ENCODE results near the gene KCNJ6.

The KCNJ6 gene

GRCh38 chr21:37815893-37816292, 100.4 kb downstream of the KCNJ6 start:
- DNase-seq, result no peak

DNA sequence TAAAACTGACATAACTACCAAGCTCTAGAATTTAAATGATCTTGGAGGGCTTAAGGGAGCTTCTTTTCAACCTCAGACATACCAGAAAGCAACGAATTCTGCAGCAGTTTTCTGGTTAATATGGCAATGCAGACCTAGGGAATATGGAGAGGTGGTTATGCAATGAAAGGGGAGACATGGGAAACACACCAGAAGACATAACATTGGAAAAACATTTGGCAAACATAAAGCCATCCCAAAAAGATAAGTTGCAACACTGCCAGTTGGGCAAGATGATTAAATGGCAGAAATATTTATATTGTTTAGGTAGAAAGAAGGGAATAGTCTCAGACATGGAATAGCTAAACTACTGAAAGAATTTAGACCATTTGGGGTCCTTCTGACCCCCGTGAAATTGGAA, 104.5 kb downstream of the KCNJ6 start:
- no peak for DNase-seq

GRCh38 chr21:37808261-37808660, 108.0 kb downstream of the KCNJ6 start:
- no peak for DNase-seq

GRCh38 chr21:37805266-37805665, 111.0 kb downstream of the KCNJ6 start:
- DNase-seq, result no peak

GRCh38 chr21:37804001-37804400, 112.3 kb downstream of the KCNJ6 start:
- no peak for DNase-seq

DNA sequence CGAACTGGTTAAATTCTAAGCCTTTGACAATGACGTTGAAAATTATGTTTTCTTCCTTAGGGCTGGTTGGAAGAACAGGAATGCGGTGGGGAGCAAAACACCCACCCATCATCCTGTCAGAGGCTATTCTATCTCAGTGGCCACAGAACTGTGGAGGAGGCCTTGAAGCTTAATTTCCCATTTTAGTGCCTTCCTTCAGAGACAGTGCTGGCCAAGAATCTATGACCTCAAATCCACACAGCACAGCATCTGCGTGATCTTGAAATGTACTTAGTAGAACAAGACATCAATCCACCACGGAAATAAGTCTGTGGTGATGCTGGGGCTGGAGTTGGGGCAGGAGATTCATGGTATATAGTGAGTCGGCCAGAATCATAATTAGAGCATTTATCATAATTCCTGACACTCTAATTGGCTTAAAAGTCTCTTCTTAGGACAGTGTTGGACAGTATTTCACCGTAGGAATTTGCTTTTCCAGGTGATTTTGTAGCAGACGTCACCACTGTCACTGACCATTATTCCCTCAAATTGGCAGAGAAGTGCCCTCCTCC, 113.1 kb downstream of the KCNJ6 start:
- no peak for DNase-seq

GRCh38 chr21:37800456-37801061, 115.7 kb downstream of the KCNJ6 start:
- no peak for DNase-seq

GRCh38 chr21:37800057-37800455, 116.2 kb downstream of the KCNJ6 start:
- no peak for DNase-seq

DNA sequence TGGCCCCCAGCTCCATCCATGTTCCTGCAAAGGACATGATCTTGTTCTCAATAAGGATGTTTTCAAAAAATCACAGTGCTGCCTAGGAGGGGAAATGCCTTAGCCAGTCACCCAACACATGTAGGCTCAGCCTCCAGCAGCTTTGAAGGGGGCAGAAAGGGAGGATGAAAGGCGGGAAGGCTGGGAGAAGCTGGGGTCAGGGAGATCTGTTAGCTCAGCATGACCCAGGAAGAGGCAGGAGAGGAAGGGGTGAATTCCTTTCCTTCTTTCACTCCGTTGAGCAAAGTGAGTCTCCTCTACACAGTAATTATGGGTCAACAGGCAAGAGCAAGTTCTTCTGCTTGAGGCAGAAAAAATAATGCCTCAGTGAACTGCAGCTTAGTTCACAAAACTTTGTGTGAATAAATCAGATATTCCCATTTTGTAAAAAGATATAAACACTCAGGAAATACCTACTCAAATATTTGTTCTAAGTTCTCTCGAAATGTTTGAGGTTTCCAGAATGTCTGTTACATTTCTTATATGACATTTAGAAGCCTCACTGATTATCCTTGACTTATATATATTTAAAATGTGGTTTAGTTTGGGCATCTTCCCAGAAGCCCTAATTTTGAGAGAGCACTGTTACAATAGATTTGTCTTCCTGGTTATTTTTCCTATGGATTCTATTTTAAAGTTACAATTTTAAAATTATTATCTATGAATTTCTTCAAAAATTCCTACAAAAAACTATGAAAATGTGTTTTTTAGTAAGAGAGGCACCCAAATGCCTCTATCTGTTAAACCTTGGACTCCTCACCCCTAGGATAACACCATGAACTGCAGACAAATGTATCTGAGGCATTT, 116.8 kb downstream of the KCNJ6 start:
- no peak for DNase-seq

GRCh38 chr21:37797403-37797802, 118.9 kb downstream of the KCNJ6 start:
- no peak for DNase-seq

- DNase-seq, result no peak
Measured at GRCh38 chr21:37796011-37796410, 120.2 kb downstream of the KCNJ6 start.

- peak; percentile 46 for DNase-seq
Measured at GRCh38 chr21:37793660-37794059, 122.6 kb downstream of the KCNJ6 start.

DNA sequence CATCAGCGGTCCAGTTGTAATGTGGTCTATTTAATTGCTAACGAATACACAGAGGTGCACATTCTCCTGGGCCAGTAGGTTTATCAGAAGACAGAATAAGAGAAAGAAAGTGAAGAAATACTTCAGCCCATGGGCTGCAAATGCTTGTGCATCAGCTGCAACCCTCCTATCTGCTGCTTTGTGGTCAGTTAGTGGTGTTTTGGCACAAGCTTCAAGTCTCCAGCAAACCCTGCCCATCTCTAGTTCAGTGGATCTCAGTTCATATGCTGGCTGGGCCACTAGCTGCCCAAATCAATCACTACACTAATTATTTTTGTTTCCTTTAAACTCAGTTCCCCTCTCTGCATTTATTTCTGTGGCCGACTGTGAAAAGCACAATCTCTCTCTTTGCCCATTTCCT, 124.2 kb downstream of the KCNJ6 start:
- no peak for DNase-seq

- no peak for DNase-seq
Measured at GRCh38 chr21:37790905-37791304, 125.4 kb downstream of the KCNJ6 start.

DNA sequence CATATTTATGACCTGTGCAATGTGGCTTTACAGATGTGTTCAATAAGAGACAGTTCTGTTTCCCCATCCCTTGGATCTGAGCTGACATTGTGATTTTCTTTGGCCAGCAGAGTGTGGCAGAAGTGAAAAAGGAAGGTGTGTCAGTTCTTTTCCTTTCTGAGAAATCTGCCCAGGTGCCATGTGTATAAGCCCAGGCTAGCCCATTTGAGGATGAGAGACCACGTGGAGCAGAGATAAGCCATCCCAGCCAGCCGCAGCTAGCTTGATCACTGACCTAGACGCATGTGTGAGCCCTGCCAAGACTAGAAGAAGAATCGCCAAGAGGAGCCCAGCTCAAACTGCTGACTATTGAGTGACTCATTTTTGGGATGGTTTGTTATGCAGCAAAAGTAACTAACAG, 127.8 kb downstream of the KCNJ6 start:
- no peak for DNase-seq

GRCh38 chr21:37787456-37787855, 128.8 kb downstream of the KCNJ6 start:
- no peak for DNase-seq

GRCh38 chr21:37784591-37785318, 131.5 kb downstream of the KCNJ6 start:
- no peak for DNase-seq

- DNase-seq, result no peak
Measured at GRCh38 chr21:37783016-37783415, 133.2 kb downstream of the KCNJ6 start.

DNA sequence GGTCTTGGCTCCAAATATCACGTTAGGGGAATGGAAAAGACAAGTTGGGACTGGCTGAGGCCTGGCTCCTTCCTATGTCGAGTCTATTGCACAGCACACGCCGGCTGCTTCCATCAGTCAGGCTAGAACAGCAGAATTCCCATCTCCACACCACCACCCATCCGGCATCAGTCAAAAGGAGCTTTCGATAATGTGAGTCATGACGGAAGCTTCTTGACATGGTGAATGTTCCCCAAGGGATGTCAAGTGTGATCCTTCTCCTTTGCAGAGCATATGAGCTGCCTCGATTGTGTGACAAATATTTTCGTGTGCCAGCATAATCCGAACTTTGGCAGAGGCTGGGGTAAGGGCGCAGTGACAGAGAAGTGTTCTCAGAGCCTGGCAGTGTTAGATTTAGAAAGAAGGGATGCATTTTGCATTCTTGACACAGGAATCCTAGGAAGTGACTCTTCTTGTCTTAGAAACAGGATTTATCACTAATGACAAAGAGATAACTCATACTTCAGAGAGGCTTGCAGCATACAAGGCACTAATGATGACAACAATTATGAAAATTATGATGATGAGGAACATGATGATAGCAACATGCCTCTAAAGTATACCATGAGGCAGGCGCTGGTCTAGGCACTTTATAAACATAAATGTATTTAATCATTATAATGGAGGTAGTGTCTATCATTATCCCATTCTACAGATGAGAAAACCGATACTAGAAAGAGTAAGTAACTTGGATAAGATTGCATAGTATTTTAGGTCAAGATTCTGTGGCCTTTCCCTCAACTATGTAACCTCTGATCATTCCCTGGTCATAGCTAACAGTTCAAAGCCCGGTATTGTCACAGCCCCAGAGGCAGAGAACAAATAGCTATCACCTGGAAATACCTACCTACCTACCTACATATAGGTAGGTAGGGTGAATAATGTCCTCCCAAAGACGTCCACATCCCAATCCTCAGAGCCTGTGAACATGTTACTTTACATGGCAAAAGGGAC, 135.0 kb downstream of the KCNJ6 start:
- DNase-seq, result no peak

DNA sequence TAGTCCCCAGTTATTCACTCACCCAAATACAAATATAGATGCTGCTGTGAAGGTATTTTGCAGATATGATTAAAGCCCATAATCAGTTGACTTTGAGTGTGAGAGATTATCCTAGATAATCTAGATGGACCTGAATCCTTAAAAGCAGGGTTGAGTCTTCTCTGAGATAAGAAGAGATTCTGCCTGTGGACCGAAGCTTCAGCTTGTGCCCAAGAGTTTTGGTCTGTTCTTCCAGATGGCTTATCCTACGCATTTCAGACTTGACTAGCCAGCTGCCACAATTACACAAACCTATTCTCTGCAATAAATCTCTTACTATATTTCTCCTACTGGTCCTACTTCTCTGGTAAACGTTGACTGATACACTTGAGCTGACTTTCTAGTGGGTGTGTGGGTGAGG, 145.1 kb downstream of the KCNJ6 start:
- DNase-seq, result no peak

DNA sequence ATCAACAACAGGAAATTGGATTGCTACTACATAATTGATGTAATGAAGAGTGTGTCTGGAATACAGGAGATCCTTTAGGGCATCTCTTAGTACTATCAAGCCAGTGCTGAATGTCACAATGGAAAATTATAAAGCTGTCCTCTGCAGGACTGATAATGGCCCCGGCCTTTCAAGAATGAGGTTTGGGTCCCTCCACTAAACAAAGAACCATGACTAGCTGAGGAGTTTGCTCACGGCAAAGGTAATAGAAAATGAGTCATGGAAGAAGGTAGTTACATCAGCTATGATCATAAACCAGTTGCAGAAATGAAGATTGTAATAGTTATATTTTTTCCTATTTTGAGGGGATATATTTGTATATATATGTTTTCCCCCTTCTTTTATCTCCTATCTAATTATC, 145.8 kb downstream of the KCNJ6 start:
- DNase-seq, result no peak

DNA sequence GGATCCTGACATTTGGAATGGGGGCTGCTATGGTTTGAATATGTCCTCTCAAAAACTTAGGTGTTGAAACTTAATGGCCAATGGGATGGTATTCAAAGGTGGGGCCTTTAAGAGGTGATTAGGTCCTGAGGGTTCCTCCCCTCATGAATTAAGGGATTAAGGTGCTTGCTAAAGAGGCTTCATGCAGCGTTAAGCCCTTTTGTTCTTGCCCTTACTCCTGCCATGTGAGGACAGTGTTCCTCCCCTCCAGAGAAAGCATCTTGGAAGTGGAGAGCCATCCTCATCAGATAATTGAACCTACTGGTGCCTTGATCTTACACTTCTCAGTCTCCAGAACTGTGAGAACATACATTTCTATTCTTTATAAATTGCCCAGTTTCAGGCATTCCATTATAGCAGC, 146.6 kb downstream of the KCNJ6 start:
- DNase-seq, result no peak

All from suppressor macrophage treated with lipopolysaccharide for 4 hours (primary cell).